ENCODE measurements around the gene TMEM190.

GRCh38 chr19:55392820-55393761 lies 16.5 kb downstream of the TMEM190 start:
- TF ChIP-seq CTCF (IDR thresholded peaks at IDR 0.05; ENCODE audit: extremely low read depth in 1 of 2, insufficient read depth in 1 of 2, low read depth in 1 of 2, low read length in 2 of 2) (no peak), POLR2A (IDR thresholded peaks at IDR 0.05; ENCODE audit: low read depth, low read length) (no peak), FOS (IDR thresholded peaks at IDR 0.05; ENCODE audit: borderline replicate concordance, insufficient read depth, low read length) (no peak), EZH2 (IDR thresholded peaks at IDR 0.05; ENCODE audit: borderline replicate concordance, low read depth, low read length, severe bottlenecking) (no peak), POLR2AphosphoS5 (IDR thresholded peaks at IDR 0.05; ENCODE audit: insufficient read depth, low read depth, low read length) (no peak), MYC (IDR thresholded peaks at IDR 0.05; ENCODE audit: low read depth, low read length) (no peak), JUN (IDR thresholded peaks at IDR 0.05; ENCODE audit: borderline replicate concordance, insufficient read depth, insufficient read length, low read depth) (no peak)

All from endothelial cell of umbilical vein (primary cell).